ENCODE data around the gene PPIL6.

DNA sequence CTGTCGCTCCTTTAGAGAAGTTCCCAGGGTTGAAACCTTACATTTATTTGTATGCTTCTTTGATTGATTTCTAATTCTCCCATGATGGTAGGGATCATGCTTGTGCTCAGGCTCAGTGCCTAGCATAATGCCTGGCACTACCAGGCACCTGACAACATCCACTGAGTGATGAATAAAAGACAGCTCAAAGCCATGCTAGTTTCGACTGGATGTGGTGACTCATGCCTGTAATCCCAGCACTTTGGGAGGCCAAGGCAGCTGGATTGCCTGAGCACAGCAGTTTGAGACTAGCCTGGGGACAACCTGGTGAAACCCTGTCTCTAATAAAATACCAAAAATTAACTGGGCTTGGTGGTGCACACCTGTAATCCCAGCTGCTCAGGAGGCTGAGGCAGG is 46.5 kb downstream of the PPIL6 start:
- TF ChIP-seq POLR2AphosphoS5 (IDR thresholded peaks at IDR 0.05) (no peak), POLR2A (IDR thresholded peaks at IDR 0.05; ENCODE audit: low read depth) (no peak), EP300 (IDR thresholded peaks at IDR 0.05) (no peak)
- TF ChIP-seq, protein P1, sequence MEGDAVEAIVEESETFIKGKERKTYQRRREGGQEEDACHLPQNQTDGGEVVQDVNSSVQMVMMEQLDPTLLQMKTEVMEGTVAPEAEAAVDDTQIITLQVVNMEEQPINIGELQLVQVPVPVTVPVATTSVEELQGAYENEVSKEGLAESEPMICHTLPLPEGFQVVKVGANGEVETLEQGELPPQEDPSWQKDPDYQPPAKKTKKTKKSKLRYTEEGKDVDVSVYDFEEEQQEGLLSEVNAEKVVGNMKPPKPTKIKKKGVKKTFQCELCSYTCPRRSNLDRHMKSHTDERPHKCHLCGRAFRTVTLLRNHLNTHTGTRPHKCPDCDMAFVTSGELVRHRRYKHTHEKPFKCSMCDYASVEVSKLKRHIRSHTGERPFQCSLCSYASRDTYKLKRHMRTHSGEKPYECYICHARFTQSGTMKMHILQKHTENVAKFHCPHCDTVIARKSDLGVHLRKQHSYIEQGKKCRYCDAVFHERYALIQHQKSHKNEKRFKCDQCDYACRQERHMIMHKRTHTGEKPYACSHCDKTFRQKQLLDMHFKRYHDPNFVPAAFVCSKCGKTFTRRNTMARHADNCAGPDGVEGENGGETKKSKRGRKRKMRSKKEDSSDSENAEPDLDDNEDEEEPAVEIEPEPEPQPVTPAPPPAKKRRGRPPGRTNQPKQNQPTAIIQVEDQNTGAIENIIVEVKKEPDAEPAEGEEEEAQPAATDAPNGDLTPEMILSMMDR (IDR thresholded peaks at IDR 0.05) = no peak

All from esophagus muscularis mucosa (tissue), 4 donors.